ENCODE data around the gene CALR.
"Not testable (repeated sequence)": the region's sequence is repeated elsewhere in the genome, so short reads cannot be mapped to it uniquely, and the experiment has no call there.

Gene CALR

GRCh38 chr19:12937927-12938778 lies at the start of gene CALR:
TSS of gene CALR (plus strand) at chr19:12938609. CDS start at chr19:12938680, 71 bp downstream.
- DNase-seq, result peak; percentile 99 to 100

- not testable (repeated sequence) for DNase-seq
Measured at GRCh38 chr19:12890299-12890786, 48.1 kb upstream of the CALR start.

GRCh38 chr19:12890787-12891552 lies 47.4 kb upstream of the CALR start, which contains the start of gene GCDH:
TSS of gene GCDH (plus strand) at chr19:12891160. CDS start at chr19:12891305, 145 bp downstream.
- DNase-seq, result peak; percentile 96

GRCh38 chr19:12891553-12892021 lies 46.8 kb upstream of the CALR start:
- DNase-seq, result peak; percentile 35 to 45

- no peak for DNase-seq
Measured at GRCh38 chr19:12893582-12893981, 44.8 kb upstream of the CALR start.

- no peak for DNase-seq
Measured at GRCh38 chr19:12896460-12896859, 41.9 kb upstream of the CALR start.

- peak; percentile 45 to 59 for DNase-seq
Measured at GRCh38 chr19:12899891-12900518, 38.4 kb upstream of the CALR start.

GRCh38 chr19:12907166-12907565 lies 31.2 kb upstream of the CALR start:
- DNase-seq, result no peak

- DNase-seq, result no peak
Measured at GRCh38 chr19:12912571-12912970, 25.8 kb upstream of the CALR start.

GRCh38 chr19:12913011-12913561 lies 25.3 kb upstream of the CALR start:
- no peak for DNase-seq

GRCh38 chr19:12913851-12914690 lies 24.3 kb upstream of the CALR start:
- DNase-seq, result peak; percentile 52 to 53

- not testable (repeated sequence) for DNase-seq
Measured at GRCh38 chr19:12915860-12916259, 22.5 kb upstream of the CALR start.

GRCh38 chr19:12918253-12918652 lies 20.2 kb upstream of the CALR start:
- DNase-seq, result no peak

- no peak for DNase-seq
Measured at GRCh38 chr19:12921047-12921446, 17.4 kb upstream of the CALR start.

- DNase-seq, result no peak
Measured at GRCh38 chr19:12922959-12923358, 15.4 kb upstream of the CALR start.

GRCh38 chr19:12924621-12925310 lies 13.6 kb upstream of the CALR start:
- no peak for DNase-seq

- no peak for DNase-seq
Measured at GRCh38 chr19:12930002-12930645, 8.3 kb upstream of the CALR start.

GRCh38 chr19:12932392-12933286 lies 5.8 kb upstream of the CALR start:
- DNase-seq, result no peak

- DNase-seq, result peak; percentile 92
Measured at GRCh38 chr19:12933287-12934072, 4.9 kb upstream of the CALR start, which contains the start of gene FARSA. TSS of gene FARSA (minus strand) at chr19:12933711. CDS start at chr19:12933696, 15 bp downstream.
